KOPT-K1 (cell line): ENCODE results near the gene RAD51B.

Experiments used
- H3K27ac ChIP-seq: fragments of 200-600 bp; sonication (generic); 2 replicates; pipeline ENCODE4 v1.5.1; 2016; ENCODE audit warnings: antibody characterized with exemption, mild to moderate bottlenecking, low read depth, low read length; ENCODE audit not compliant: poor library complexity, severe bottlenecking
- H3K36me3 ChIP-seq: fragments of 200-600 bp; sonication (generic); 2 replicates; pipeline ENCODE4 v1.5.1; 2017; ENCODE audit warnings: antibody characterized with exemption, mild to moderate bottlenecking, low read length, moderate library complexity; ENCODE audit not compliant: insufficient read depth
- H3K9me3 ChIP-seq: fragments of 200-600 bp; sonication (generic); 2 replicates; pipeline ENCODE4 v1.5.1; 2017; ENCODE audit warnings: antibody characterized with exemption, low read length, mild to moderate bottlenecking; ENCODE audit not compliant: insufficient read depth, poor library complexity, severe bottlenecking

Gene RAD51B

DNA sequence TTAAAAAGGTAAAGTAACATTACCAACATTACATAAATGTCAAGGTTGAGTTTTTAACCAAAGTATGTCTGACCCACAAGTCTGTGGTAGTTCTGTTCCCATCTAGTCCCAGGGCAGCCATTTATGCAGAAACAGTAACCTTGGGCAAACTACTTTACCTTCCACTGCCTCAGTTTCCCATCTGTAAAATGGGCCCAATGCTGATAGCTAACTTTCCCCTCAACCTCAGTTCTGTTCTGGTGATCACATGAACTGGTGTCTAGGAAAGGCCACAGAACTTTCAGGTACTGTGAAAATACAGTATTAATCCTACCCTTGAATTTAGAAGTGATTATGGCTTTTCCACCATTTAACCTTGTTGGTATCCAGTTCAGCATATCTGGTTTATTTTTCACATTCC lies 859.7 kb downstream of the RAD51B start:
- Histone ChIP-seq H3K36me3 (no peaks in the 10 kb centered on the region), H3K9me3 (no peaks in the 10 kb centered on the region), H3K27ac (no peak overlapping the region)

DNA sequence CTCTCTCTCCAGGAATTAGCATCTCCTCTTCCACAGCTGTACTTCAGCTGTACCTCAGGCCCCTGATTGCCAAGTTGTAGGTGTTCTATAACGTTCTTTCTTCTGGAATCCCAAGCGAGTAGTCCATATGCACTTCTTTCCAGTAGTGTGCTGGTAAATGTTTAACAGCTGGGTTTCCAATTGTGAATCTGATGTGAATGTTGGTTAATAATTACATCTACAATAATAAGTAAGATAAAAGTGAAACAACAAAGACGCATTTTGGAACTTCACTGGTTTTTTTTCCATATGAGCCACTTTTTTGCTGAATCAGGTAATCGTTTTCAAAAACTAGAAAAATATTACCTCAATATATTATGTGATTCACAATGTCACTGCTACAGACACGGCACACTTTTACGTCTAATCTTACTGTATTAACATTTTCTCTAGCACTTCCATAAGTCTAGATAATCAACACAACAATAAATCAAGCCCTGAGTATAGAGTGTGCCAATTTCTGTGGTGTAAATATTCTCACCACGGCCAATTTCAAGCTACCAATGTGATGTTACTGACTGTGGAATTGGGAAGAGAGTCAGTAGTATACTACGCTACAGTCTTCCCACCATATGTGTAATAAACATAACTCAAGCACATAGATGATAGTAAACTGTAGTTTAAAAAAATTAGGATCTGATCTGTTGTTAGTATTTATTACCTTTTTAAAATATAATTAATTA lies 860.3 kb downstream of the RAD51B start:
- no peaks in the 10 kb centered on the region for H3K36me3 ChIP-seq
- H3K9me3 ChIP-seq = no peaks in the 10 kb centered on the region
- H3K27ac ChIP-seq = no peak overlapping the region

GRCh38 chr14:68680541-68681051 lies 861.0 kb downstream of the RAD51B start:
- Histone ChIP-seq H3K9me3 (no peaks in the 10 kb centered on the region), H3K36me3 (no peaks in the 10 kb centered on the region), H3K27ac (no peak overlapping the region)

GRCh38 chr14:68681256-68682011 lies 861.9 kb downstream of the RAD51B start:
- Histone ChIP-seq H3K27ac (no peak overlapping the region), H3K36me3 (no peaks in the 10 kb centered on the region), H3K9me3 (no peaks in the 10 kb centered on the region)

GRCh38 chr14:68682166-68683103 lies 862.9 kb downstream of the RAD51B start:
- Histone ChIP-seq H3K27ac (no peak overlapping the region), H3K9me3 (no peaks in the 10 kb centered on the region), H3K36me3 (no peaks in the 10 kb centered on the region)

DNA sequence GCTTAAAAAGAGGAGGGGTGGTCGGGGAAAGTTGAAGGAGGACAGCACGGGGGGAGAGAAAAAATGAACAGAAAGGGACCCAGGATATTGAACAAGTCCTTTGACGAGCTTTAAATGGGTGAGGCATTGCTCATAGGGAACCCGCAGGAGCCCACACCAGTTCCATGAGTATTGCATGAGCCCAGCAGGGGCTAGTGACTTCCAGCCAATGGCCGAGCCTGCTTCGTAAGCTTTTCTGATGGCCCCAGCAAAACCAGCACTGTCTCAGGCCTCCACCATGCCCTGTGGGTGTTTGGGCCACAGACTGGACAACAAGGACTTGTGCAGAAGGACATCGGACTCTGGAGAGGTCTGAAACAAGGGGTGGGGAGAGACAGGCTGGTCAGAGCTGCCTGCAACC lies 863.7 kb downstream of the RAD51B start:
- no peak overlapping the region for H3K27ac ChIP-seq
- H3K9me3 ChIP-seq = no peaks in the 10 kb centered on the region
- no peaks in the 10 kb centered on the region for H3K36me3 ChIP-seq

DNA sequence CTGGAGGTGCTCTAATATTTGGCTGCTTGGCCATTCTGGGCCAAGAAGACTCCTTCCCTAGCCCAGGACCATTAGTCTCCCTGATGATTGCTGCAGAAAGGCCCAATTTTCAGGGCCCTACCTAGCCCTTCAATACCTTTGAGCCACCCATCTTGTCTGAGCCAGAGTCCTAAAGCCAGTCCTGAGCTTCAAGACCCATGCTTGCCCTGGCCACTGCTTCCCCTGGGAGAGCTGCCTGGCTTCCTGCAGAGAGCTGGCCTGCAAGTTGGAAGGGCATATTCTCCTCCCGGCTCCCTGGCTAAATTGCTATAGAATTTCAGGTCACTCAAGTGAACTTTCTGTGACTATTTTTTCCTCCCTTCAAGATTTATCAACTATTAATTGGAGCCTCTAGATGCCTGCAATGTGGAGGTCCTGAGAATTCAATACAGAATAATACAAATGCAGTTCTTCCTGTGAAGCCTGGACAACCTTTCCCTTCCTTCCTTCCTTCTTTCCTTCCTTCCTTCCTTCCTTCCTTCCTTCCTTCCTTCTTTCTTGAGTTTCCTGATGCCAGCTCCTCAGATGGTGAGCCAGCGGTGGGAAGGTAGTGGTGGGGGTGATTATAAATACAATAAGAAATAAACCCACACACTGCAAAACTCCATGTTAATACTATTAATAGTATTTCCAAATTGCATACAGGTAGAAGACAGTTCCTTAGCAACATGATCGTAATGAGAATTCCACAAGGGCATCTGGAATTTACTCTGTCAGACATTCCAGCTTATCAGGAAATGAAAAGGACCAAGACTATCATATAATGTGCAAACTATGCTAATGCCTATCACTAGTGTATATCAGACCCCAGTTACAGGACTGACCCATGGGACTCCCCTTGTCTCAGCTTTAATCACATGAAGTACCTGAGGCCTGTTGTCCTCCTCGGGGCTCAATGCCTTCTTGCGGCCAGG lies 865.2 kb downstream of the RAD51B start:
- no peaks in the 10 kb centered on the region for H3K9me3 ChIP-seq
- peak overlapping the region; percentile 60 for H3K27ac ChIP-seq
- H3K36me3 ChIP-seq = no peaks in the 10 kb centered on the region

DNA sequence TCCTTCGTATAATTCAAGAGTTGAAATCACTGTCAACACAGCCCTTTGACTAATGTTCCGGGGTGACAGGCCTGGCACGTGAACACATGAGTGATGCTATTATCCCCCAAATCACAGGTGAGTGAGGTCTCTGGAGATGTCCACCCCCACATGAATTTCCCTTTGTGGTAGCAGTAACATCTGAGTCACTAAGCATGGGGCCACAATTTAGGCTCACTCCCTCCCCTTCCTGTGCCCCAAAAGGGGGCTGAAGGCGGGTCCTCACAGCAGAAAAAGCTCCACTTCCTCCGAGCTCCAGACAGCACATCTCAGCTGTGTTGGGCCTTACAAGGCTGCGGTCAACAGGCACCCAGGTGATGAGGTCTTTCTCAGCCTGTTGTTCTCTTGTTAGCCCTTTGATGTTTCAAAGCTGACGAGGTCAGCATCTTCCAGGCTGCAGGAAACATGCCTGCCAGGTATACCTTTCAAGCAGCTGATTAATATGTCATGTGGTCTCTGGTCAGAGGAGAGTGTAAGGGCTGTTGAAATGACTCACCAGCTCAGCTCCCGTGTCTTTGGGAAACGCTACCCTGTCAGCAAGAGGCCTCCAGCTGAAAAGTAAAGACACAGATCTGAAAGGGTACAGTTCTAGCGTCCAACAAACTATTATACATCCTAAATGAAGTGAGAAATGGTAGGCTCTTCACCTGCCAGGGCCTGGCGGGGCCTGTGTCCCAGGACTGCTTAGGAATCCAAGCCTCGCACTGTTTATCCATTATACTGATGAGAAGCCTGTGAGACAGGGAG lies 866.0 kb downstream of the RAD51B start:
- H3K27ac ChIP-seq = peak overlapping the region; percentile 60
- H3K9me3 ChIP-seq = no peaks in the 10 kb centered on the region
- H3K36me3 ChIP-seq = no peaks in the 10 kb centered on the region

DNA sequence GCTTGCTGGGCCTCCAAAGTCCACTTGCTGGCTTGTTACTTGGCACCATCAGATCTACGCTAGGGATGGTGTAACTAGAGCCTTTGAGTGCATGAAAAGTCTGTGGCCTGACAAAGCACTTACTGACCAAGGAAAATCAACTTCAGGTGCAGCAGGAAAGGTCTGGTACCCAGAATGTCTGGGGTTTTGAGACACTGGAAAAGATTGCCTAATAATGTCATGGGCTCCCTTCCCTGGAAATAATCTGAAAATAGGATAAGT lies 866.6 kb downstream of the RAD51B start:
- no peaks in the 10 kb centered on the region for H3K36me3 ChIP-seq
- H3K9me3 ChIP-seq = no peaks in the 10 kb centered on the region
- H3K27ac ChIP-seq = peak overlapping the region; percentile 60

DNA sequence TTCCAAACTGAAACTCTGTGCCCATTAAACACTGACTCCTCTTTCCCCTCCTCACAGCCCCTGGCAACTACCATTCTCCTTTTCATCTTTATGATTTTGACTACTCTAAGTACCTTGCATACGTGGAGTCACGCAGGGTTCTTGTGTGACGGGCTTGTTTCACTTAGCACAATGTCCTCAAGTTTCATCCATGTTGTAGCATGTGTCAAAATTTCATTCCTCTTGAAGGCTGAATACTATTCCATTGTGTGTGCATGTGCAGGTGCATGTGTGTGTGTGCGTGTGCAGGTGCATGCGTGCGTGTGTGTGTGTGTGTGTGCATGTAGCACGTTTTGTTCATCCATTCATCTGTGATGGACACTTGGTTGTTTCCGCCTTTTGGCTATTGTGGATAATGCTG lies 867.1 kb downstream of the RAD51B start:
- Histone ChIP-seq H3K36me3 (no peaks in the 10 kb centered on the region), H3K27ac (no peak overlapping the region)

GRCh38 chr14:68687746-68688145 lies 868.2 kb downstream of the RAD51B start:
- no peaks in the 10 kb centered on the region for H3K36me3 ChIP-seq
- H3K27ac ChIP-seq = no peak overlapping the region
- no peaks in the 10 kb centered on the region for H3K9me3 ChIP-seq

More for the DNA sequence above, 867.1 kb downstream of the RAD51B start:
- H3K9me3 ChIP-seq = no peaks in the 10 kb centered on the region

DNA sequence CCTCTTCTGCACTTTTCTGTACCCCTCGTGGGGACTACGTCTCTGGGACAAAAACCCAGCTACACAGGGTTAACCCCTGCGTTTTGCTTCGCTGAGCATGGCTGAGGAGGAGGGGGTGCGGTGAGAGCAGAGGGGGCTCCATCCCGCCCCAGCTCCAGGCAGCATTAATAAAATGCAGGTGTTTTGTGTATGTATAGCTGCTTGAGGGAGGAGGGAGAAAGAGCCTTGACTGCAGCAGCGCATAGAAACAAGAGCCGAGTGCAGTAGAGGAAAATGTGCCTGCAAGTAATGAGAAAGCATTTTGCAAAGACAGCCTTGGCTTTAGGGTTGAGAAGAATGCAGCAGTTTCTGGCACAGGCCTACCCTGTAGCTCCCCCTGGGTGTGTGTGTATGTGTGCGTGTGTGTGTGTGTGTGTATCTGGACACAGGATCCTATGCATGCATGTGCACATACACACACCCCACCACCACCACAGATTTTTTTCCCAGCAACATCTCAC lies 869.3 kb downstream of the RAD51B start:
- H3K36me3 ChIP-seq = no peaks in the 10 kb centered on the region
- no peaks in the 10 kb centered on the region for H3K9me3 ChIP-seq
- no peak overlapping the region for H3K27ac ChIP-seq

DNA sequence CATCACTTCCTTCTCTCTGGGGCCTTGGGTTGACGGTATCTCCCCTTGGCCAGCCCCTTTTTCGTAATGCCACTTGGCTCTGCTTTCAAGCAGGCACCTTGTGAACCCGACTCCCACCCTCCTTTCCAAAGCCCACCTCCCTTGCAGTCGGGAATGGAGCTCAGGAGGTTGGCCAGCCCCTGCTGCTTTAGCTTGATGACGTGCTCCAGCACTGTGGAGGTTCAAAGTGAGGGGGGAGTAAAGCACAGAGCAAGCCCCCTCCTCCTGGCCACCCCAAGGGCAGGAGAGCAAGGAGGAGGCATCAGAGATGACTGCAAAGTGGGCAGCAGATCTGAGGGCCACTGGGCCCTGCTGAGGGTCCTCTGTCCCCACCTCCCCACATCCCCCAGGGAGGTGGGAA lies 869.9 kb downstream of the RAD51B start:
- no peaks in the 10 kb centered on the region for H3K9me3 ChIP-seq
- no peaks in the 10 kb centered on the region for H3K36me3 ChIP-seq
- H3K27ac ChIP-seq = no peak overlapping the region
